D341Med (cell line): ENCODE results near the gene DHRS2.
"Not testable (repeated sequence)": the region's sequence is repeated elsewhere in the genome, so short reads cannot be mapped to it uniquely, and the experiment has no call there.

Source experiments
- DNase-seq: peaks from one replicate; pipeline ENCODE4 v3.0.0; 2012; ENCODE audit warnings: low spot score

Gene DHRS2

DNA sequence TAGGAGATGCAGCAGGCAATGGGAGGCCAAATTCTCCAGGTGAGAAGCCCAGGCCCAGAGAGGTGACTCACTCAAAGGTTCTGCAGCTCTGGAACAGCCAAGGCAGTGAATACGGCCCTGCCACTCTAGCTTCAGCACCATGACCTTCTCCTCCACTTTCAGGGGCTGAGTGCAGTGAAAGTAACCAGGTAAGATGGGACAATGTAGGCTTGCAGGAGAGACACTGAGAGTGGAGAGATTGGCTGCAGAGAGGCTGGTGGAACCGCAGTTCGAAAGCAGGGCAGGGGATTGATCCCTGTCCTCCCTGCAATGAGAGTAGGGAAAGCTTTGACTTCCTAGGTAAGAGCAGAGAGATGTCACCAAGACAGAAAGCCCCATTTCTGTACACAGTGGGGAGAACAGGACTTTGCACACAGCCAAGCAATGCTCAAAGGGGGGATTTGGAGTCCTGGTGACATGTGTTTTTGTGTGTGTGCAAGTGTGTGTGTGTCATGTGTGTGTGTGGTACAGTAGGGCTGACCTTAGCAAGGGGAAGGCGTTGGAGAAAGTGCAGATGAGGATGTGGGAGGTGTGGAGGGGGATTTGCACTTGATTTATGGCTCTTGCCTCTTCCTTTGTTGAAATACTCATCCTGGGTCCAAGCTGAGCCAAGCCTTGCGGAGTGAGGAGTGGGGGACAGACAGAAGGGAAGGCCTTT lies 12.7 kb downstream of the DHRS2 start:
- DNase-seq = no peak

DNA sequence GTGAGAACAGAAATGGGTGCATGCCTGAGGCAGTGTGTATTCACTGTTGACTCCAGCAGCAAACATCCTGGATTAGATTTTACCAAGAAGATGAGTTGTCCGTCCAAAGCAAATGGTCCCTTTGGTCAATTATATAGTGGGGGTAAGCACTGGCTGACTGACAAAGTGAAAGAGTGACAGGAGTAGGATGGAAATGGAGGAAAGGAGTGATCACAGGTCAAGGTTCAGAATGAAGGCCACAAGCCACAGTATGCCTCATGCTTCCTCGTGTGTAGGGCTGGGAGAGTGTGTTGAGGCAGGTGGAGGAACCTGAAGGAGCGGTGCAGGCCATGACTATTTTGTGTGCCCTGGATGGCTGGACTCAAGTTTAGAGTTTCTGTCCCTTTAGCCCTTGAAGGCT lies 14.3 kb downstream of the DHRS2 start:
- DNase-seq = no peak

DNA sequence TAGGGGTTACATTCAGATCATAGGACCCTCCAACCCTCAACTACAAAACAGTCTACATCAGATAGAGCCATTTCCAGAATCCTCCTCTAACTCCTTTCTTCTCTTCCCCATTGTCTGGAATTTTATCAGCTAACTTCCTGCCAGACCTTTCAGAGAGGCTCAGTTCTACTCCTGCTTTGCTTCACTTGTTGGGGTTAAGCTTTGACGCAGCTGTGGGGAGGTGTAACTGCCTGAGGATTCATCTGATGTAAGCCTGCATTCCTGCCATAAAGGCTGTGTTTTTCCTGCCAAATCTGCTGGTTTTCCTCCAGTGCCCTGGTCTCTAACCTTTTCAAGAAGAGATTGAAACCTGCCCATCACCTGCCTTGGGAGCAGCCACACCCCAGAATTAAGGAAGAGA lies 16.9 kb downstream of the DHRS2 start:
- DNase-seq = no peak

DNA sequence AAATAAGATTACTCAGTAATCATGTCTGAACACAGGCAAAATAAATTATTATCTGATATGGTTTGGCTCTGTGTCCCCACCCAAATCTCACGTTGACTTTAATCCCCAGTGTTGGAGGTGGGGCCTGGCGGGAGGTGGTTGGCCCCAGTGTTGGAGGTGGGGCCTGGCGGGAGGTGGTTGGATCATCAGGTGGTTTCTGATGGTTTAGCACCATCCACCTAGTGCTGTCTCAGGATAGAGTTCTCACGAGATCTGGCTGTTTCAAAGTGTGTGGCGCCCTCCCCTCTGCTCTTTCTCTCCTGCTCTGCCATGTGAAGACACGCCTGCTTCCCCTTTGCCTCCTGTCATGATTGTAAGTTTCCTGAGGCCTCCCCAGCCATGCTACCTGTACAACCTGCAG lies 18.1 kb downstream of the DHRS2 start:
- DNase-seq = no peak

DNA sequence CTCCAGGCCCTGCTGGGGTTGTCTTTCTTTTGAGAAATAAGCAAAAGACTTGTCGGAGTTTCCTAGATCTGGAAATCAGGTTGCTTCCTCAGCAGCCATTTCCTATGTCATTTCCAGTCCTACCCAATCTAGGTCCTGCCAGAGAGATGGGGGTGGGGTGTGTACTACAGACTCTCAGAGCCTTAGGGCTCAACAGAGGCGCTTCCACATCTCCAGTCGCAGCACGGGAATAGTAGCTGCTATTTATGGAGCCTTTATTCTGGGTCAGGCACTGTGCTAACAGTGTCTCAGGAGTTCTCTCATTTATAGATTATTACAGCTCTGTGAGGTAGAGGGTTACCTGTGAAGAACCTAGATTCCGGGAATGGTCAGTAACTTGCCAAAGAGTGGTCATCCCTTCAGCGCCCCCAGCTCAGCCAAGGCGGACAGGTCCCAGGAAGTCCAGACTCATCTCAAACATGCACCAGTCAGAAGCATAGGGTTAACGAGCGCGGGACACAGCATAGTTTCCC lies 21.9 kb downstream of the DHRS2 start:
- no peak for DNase-seq

DNA sequence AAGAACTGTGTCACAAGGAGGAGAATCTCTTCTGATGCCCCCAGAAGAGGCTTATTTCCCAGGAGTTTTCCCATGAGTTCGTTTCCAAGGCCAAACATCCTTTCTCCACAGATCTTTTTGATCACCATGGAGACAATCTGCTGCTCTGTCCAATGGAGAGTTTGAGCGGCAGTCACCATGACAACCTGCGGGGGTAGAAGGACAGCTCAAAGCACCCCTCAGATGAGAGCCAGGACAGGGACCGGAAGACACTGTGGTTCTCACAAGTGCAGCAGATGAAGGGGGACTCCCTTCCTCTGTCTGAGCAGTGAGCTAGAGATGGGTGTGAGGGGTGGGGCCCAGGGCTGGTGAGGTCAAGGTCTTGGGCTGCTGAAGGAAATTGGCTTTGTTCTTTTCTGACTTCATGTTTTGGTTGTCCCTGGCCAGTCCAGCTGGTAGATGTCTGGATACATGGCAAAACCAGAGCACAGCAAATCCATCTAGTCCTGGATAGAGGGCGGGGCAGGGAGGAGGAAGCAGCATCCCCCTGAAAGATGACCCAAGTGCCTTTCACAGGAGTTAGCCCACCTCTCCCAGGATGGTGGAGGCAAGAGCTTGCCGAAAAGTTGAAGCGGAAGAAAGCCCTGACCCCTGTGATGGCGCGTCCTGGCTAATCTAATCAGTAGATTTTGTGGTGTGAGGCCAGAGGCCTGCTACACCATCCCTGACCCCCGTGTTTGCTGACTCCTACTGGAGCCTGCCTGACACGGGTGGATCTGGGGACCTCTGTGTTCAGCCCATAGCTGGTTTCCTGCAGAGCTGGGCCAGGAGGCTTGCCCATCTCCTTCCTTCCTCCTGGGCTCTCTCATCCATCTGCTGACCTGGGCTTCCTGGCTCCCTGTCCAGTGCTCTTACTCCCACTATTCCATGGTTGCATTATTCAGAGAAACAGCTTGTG lies 24.4 kb downstream of the DHRS2 start:
- no peak for DNase-seq

DNA sequence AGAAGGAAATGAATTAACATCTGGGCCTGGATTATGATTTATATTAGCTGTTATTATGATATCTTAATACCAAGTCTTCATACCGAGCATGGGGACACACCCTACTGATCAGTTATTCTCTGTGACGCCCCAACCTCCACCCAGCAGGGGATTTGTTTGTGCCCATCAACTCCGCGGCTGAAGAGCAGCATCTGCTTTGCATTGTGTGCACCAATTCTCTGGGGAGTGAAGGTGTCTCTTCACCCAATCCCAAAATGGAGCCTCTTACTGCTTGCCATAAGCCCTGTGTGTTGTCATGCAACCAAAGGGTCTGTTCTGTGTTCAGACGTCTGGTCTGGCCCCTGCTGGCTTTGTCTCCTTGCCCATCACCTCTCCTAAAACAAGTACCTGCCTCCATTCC lies 25.4 kb downstream of the DHRS2 start:
- peak; percentile 55 for DNase-seq

DNA sequence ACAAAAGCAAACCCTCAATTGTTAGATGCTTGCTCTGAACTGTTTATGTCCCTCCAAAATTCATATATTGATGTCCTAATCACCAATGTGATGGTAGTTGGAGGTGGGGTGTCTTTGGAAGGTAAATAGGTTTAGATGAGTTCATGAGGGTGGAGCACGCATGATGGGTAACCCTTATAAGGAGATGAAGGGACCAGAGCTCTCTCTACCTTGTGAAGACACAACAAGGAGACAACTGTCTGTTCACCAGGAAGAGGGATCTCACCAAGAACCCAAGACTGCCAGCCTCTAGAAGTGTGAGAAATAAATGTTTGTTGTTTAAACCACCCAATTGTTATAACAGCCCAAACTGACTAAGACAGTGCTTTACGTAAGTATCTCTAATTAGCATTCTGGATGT lies 27.0 kb downstream of the DHRS2 start:
- no peak for DNase-seq

DNA sequence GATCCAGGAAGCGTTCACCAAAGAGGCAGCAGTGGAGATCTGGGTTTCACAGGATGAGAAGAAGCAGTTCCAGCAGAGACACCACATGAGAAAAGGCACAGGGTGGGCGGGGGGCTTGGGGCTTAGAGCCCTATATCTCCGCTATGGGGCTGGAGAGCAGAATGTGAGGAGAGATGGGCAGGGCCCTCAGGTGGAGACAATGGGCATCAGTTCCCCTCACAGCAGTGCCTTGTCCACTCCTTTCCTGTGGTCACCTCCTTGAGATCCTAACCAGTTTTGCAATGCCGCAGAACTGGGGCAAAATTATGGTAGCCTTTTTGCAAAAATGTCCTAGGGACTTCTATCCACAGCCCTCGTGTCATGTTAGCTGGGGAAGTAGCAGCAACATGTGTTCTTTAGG lies 27.5 kb downstream of the DHRS2 start:
- DNase-seq = no peak

DNA sequence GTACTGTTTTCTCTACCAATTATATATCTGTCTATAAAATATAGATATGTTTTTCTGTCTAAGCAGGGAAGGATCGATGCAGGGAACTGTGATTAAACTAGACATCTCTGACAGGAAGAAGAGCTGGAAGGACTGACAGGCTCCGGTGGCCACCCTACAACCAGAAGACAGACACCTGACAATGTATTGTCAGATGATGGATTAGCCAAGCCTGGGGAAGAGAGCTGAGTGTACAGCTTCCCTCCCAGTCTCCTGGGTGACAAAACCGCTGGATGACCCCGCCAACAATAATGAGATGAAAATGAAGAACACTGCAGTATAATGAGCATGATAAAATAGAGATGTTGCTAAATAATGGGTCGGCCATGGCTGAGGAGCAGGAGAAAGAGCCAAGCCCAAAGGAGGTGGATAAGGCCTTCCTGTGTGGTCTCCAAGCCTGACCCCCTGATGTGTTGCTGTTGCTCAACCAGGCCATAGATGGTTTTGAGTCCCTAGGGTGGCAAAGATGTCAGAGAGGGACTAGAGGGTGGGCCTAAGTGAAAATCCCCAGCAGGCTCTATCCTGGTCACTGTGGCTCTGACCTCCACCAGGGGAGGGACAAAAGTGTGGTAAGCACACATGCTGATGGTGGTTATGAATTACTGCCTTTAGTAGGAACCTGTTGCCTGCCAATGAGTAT lies 28.2 kb downstream of the DHRS2 start:
- DNase-seq = no peak

DNA sequence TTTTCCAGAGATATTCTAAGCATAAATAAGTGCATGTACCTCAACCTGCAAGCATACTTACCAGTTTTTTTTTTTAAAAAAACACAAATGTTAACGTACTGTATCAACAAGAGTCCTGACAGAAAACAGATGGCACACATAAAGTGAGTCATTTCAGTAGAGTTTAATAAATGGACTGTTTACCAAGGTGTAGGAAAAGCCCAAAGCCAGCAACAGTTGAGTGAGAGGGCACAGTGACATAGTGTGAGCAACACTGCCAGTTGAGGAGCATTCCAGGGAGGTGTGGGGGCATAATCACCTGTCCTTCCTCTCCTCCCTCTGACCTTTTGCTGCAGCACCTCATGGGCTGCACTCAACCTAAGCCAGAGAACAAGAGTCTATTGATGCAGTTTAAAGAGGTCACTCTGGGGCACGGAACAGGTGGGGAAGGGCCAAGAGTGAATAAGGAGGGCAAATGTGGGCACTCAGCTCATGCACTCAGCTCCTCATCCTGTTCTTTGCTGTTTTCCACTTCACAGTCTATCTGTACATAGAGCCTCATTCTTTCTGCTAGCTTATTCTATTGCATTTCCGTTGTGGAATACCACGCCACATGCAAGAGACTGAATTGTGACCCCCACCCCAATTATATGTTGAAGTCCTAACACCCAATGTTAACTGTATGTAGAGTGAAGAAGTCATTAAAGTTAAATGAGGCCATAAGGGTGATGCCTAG lies 29.3 kb downstream of the DHRS2 start:
- no peak for DNase-seq

DNA sequence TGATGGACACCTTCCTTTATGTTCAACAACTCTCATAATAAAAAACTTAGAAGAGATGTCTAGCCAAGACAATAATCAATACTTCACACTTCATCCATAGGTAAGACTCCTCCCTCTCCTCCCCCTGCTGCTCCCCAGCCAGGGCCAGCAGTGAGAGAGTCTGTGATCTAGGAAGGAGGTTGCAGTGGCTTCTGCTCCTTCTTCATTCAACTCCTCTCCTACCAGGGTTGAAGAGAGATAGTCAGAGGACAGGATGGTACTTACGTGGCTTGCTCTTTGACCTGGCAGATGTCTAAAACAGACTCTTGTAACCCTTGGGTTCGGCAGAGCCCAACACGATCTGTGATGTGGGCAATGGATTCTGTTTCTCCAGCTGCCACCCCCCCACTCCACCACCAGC lies 31.0 kb downstream of the DHRS2 start:
- no peak for DNase-seq

DNA sequence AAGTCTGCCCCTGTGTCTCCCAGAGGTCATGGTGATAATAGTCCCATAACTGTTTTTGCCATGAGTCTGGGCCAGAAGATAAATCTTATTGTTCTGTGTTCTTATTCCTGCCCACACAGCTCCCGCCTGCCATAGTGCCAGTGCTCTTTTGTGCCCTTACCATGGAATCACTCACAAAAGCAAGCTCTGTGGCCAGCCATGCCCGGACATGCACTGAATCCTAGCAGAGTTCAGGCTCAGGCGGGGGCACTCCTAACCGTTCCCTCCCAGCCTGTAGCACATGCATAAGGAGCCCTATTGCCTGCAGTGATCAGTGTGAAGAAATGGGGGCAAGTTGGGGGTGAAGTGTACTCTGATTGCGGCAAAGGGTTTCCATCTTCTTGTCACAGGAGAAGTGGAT lies 33.3 kb downstream of the DHRS2 start:
- DNase-seq = no peak

DNA sequence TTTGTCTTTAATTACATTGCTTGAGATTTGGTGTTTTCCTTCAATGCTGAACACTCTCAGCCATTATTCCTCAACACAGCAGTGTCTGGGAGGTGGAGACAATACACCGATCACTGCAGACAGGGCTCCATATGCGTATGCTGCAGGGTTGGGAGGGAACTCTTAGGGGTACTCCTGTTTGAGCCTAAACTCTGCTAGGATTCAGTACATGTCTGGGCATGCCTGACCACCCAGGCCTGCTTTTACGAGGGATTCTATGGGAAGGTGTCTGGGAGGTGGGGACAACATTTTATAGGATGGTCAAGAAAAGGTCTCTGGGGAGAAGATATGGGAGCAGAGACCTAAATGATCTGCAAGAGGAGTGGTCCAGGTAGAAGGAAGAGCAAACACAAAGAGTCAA lies 34.3 kb downstream of the DHRS2 start:
- no peak for DNase-seq

DNA sequence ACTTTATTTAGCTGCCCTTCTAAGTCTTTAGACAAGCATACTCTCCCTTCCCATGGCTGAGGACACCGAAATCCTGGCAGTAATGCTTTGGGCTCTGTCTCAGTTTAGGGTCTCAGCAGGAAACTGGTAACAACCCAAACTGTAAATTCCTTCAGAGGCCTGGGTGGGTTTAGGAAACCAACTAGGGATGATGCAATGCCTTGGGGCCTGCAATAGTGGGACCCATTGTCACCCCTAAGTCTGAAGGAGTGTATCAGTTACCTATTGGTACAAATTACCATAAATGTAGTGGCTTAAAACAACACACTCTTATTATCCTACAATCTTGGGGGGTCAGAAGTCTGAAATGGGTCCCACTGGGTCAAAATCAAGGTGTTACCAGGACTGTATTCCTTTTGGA lies 36.0 kb downstream of the DHRS2 start:
- no peak for DNase-seq

DNA sequence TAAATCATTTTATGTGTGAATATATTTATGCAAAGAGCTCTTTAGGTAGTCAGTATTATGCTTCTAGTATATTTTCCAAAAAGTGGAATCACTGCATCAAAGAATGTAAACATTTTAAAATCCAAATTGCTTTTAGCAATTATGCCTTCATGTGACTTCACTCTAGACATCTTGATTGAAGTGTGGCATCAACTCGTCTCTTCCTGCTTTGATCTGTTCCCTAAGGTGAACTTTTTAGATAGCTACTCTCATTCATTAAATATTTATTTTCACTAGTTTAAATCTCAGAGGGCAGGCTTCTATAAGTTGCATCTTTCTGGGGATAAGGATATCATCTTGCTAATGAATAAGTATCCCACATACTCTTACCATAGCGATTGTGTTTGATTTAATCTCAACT lies 39.2 kb downstream of the DHRS2 start:
- DNase-seq = no peak

DNA sequence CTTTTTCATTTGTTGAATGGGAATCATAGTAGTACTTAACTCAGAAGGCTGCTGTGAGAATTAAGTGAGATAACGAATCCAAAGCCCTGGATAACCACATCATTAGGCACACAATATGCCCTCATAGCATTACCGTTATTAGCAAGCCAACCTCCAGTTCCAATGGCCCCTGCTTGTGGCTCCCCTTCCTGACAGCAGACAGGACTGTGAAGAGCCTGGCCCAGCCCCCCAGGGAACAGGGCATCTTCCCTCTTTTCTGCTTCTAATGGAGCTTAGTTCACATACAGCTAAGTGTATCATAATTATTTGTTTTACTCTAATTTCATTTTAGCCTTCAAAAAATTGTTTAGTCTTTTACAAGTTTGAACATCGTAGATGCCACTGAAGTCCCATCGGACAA lies 39.7 kb downstream of the DHRS2 start:
- no peak for DNase-seq

DNA sequence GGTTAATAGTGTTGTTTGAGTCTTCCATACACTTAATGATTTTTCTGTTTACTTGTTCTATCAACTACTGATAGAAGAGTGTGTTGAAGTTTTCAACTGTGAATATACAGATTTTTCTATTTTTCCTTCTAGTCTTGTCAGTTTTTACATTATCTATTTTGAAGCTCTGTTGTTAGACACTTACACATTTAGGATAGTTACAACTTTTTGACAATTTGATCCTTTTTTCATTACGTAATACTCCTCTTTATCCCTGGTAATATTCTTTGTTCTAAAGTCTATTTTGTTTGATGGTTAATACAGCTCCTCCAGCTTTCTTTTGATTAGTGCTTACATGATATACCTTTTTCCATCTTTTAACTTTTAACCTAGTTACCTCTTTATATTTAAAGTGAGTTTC lies 45.2 kb downstream of the DHRS2 start:
- DNase-seq = no peak

DNA sequence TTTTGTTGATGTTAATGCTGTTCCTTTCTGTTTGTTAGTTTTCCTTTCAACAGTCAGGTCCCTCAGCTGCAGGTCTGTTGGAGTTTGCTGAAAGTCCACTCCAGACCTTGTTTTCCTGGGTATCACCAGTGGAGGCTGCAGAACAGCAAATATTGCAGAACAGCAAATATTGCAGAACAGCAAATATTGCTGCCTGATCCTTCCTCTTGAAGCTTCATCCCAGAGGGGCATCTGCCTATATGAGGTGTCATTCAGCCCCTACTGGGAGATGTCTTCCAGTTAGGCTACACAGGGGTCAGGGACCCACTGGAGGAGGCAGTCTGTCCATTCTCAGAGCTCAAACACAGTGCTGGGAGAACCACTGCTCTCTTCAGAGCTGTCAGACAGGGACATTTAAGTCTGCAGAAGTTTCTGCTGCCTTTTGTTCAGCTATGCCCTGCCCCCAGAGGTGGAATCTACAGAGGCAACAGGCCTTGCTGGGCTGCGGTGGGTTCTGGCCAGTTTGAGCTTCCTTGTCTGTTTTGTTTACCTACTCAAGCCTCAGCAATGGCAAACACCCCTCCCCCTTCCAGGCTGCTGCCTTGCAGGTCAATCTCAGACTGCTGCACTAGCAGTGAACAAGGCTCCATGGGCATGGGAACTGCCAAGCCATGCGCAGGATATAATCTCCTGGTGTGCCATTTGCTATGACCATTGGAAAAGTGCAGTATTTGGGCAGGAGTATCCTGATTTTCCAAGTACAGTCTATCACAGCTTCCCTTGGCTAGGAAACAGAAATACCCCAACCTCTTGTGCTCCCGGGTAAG lies 53.7 kb downstream of the DHRS2 start:
- not testable (repeated sequence) for DNase-seq

DNA sequence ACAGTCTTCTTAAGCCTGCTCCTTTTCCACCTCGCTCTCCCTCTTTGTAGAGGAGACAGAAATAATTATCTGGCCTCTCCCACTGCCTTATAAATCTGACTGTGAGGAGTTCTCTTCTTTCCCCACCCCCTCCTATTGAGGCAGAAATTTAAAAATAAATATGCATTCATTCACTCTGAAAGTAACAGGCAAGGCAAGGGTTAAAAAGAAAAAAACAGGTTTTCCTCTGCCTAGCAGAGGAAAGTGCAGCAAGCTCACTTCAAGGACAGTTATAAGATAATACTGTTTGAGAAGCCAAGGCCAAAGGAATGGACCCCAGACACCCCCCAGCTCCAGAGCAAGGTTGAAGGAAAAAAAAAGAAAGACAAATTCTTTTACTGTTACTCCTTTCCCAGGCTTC lies 56.3 kb downstream of the DHRS2 start:
- no peak for DNase-seq

DNA sequence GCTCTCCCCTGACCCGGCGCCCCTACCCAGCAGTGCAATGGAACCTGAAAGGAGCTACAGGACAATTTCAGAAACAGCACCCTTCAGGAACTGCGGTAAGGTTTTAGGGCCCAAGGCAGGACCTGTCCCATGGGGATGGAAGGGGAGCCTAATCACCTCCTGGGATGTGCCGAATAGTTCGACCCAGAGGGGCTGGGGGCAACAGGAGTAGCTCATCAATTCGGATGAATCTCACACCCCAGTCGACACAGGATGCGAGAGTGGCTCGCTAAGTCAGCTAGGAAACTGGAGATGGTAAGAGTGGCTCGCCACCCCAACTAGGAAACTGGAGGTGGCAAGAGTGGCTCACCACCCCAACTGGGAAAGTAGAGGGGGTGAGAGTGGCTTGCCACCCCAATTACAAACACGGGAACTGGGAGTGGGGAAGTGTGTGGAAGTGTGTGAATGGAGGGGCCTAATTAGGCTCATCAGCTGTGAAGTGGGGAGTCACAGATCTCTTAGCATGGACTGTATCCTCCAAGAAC lies 57.1 kb downstream of the DHRS2 start:
- no peak for DNase-seq
